Measurements from ENCODE around the gene CHMP6.
A peak's percentile ranks its signal among the peaks of the same experiment; 100 is the strongest.

Gene CHMP6

DNA sequence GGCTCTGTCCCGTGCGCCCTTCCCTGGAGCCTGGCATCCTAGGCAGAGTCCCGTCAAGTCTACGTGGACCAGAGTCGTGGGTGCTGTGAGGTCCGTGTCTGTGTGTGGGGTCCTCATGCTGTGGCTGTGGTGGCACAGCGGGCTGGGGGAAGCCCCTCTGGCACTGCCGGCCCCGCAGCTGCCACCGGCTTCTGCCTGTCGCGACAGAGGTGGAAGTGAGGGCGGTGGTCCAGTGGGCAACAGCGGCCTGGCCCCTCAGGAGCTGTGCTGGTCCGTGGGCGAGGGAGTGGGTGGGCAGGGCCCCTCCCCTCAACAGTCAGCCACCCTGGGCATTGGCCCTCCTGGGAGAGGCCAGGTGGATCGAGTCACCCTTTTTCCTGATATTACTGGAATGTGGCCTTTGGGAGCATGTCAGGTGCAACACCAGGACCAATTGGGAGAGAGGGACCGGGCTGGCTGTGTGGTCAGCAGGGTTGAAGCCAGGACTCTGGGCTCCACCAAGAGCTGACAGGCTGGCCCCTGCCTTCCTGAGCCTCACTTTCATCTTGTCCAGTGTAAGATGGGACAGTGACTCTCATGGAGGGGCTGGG is 55.2 kb downstream of the CHMP6 start:
- TF ChIP-seq, protein P1, sequence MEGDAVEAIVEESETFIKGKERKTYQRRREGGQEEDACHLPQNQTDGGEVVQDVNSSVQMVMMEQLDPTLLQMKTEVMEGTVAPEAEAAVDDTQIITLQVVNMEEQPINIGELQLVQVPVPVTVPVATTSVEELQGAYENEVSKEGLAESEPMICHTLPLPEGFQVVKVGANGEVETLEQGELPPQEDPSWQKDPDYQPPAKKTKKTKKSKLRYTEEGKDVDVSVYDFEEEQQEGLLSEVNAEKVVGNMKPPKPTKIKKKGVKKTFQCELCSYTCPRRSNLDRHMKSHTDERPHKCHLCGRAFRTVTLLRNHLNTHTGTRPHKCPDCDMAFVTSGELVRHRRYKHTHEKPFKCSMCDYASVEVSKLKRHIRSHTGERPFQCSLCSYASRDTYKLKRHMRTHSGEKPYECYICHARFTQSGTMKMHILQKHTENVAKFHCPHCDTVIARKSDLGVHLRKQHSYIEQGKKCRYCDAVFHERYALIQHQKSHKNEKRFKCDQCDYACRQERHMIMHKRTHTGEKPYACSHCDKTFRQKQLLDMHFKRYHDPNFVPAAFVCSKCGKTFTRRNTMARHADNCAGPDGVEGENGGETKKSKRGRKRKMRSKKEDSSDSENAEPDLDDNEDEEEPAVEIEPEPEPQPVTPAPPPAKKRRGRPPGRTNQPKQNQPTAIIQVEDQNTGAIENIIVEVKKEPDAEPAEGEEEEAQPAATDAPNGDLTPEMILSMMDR (conservative IDR thresholded peaks at IDR 0.05), result no peak
- TF ChIP-seq ZFX (IDR thresholded peaks at IDR 0.05), result no peak

DNA sequence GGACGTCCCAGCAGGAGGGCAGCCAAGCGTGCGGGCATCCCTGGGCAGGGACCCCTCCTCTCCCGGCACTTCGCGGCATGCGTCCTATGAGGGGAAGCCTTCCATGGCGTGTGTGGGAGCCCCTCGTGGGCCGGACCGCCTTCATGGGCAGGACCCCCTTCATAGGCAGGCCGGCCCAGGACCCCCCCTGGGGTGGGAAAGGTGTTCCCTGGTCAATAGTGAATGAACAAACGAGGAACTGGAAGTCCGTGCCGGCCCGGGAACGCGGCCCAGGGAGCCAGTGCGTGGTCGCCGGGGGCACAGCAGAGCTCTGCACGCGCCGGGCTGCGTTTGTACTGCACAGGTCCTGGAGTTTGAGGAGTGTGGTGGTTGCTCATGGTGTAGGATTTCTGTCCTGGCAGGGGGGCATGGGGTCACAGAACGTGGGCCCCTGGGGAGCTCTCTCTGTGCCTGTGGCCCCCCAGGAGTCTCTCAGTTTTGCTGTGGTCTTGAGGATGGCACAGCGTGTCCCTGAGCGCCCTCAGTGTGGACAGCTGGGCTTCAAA is 57.3 kb downstream of the CHMP6 start:
- no peak overlapping the region for H3K27ac ChIP-seq
- no peak for TF ChIP-seq ZFX (IDR thresholded peaks at IDR 0.05)

More for the DNA sequence above, 55.2 kb downstream of the CHMP6 start:
- H3K27ac ChIP-seq, result no peak overlapping the region

DNA sequence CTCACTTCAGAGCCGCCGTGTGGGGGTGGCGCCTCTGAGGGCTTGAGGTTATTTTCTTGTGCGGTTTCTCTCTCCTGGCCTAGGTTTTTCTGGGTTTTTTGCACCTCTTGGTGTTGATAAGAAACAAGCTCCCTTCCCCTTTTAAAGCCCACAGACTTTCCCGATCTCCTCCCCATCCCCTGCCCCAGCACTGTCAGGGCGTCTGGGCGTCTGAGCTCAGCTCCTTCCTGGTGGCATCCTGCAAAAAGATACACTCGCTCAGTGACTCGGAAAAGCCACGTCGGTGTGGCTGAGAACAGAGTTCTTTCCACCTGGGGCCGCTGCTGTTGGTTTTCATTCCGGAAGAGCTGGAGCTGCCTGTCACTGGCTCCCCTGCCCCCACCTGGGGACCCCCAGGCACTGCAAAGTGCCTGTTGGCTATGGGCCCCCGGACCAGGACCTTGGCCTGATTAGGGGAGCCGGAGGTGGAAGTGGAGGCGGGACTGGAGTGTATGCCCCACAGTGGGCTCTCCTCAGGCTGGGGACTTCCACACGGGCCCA is 57.8 kb downstream of the CHMP6 start:
- TF ChIP-seq ZFX (IDR thresholded peaks at IDR 0.05), result no peak
- TF ChIP-seq, protein P1 (conservative IDR thresholded peaks at IDR 0.05), result no peak
- H3K27ac ChIP-seq, result peak overlapping the region; percentile 51; the same call in 1 of the 2 replicates
